HCT116 (cell line): Measurements from ENCODE around the gene TBC1D8. TPM values are rescaled to one million over a fixed set of nuclear protein-coding genes. Genes with fewer than 3 reads are reported as not detected.

Experiments used
- ATAC-seq: fragments of 200-7000 bp; cut with Tn5 transposase; 2 replicates; pipeline ENCODE4 v1.9.1; 2020; ENCODE audit warnings: mild to moderate bottlenecking, moderate library complexity
- BruUV-seq: library from RNA; stranded (reverse); fragments of 400-500 nt; replicated peaks from 2 replicates; lab custom pipeline; 2021; lab: Mats Ljungman, UMichigan
- CTCF ChIA-PET: fragments of 300-600 bp; sonication (Branson Sonifier 250); formaldehyde crosslinking; loops from one replicate; lab custom pipeline; 2021; ENCODE audit warnings: antibody characterized with exemption; lab: Charles Lee
- POLR2A ChIA-PET: fragments of 300-600, 350-600 bp; sonication (Branson Sonifier 250); formaldehyde crosslinking; loops from one replicate; lab custom pipeline; 2021; ENCODE audit warnings: antibody characterized with exemption; lab: Charles Lee
- RAD21 ChIA-PET, 2 experiments: fragments of 300-600 bp; sonication (Branson Sonifier 250); formaldehyde crosslinking; loops; one replicate each; lab custom pipeline; 2023; ENCODE audit warnings: low total read pairs in 2 of 2; ENCODE audit not compliant: uncharacterized antibody in 2 of 2, unreplicated experiment in 2 of 2, low non-redundant PET in 1 of 2; lab: Charles Lee
- DNase-seq: peaks from one replicate; pipeline ENCODE4 v3.0.0-alpha.2; 2010; ENCODE audit warnings: low read depth, low spot score
- H2AFZ ChIP-seq: fragments of 200-600 bp; shearing (Covaris generic), sonication (generic); 2 replicates; pipeline ENCODE4 v1.6.1; 2017; ENCODE audit warnings: low read depth, mixed run types, mixed read lengths, antibody characterized with exemption, low read length; ENCODE audit not compliant: poor library complexity, severe bottlenecking
- H3K27ac ChIP-seq: 2 replicates; pipeline ENCODE4 v1.5.1; 2012; ENCODE audit warnings: low read depth, low read length
- H3K27me3 ChIP-seq: fragments of 200-600 bp; sonication (generic); 2 replicates; pipeline ENCODE4 v1.6.1; 2016; ENCODE audit warnings: mixed run types, low read length, mixed read lengths; ENCODE audit not compliant: insufficient read depth
- H3K36me3 ChIP-seq, 2 experiments: fragments of 200-500 bp in 1 of 2; fragments of 200-600 bp in 1 of 2; sonication (Bioruptor generic) in 1 of 2; sonication (generic) in 1 of 2; 2 replicates each; pipeline versions ENCODE4 v1.5.1 to v1.6.1; 2014 to 2016; ENCODE audit warnings: low read length in 2 of 2, inconsistent platforms in 1 of 2, mixed read lengths in 1 of 2, mixed run types in 1 of 2; ENCODE audit not compliant: insufficient read depth in 2 of 2, control insufficient read depth in 1 of 2
- H3K4me1 ChIP-seq, 2 experiments: fragments of 200-600 bp in 1 of 2; sonication (generic) in 1 of 2; 2 replicates each; pipeline versions ENCODE4 v1.5.1 to v1.6.1; 2012 to 2017; ENCODE audit warnings: low read length in 2 of 2, inconsistent platforms in 1 of 2, mild to moderate bottlenecking in 1 of 2, mixed read lengths in 1 of 2, mixed run types in 1 of 2, moderate library complexity in 1 of 2; ENCODE audit not compliant: insufficient read depth in 2 of 2, control insufficient read depth in 1 of 2
- H3K4me2 ChIP-seq: fragments of 200-600 bp; sonication (generic); 2 replicates; pipeline ENCODE4 v1.6.1; 2017; ENCODE audit warnings: mixed run types, low read length, mixed read lengths
- H3K4me3 ChIP-seq, 2 experiments: fragments of 200-600 bp in 1 of 2; sonication (generic) in 1 of 2; replicated peaks in 1 of 2; 2 replicates each; pipeline ENCODE4 v1.5.1; 2011 to 2016; ENCODE audit warnings: low read length in 2 of 2, control low read depth in 1 of 2, low read depth in 1 of 2, mild to moderate bottlenecking in 1 of 2, mixed read lengths in 1 of 2, mixed run types in 1 of 2
- H3K79me2 ChIP-seq: fragments of 200-600 bp; sonication (generic); 2 replicates; pipeline ENCODE4 v1.6.1; 2017; ENCODE audit warnings: mild to moderate bottlenecking, mixed run types, low read length, moderate library complexity, mixed read lengths; ENCODE audit not compliant: insufficient read depth
- H3K9ac ChIP-seq: fragments of 200-600 bp; sonication (generic); 2 replicates; pipeline ENCODE4 v1.6.1; 2016; ENCODE audit warnings: low read length, mixed read lengths
- H3K9me2 ChIP-seq: fragments of 200-600 bp; sonication (generic), shearing (Covaris generic); 2 replicates; pipeline ENCODE4 v1.6.1; 2017; ENCODE audit warnings: mixed run types, mild to moderate bottlenecking, moderate library complexity; ENCODE audit not compliant: insufficient read depth
- H3K9me3 ChIP-seq, 2 experiments: fragments of 200-500 bp in 1 of 2; fragments of 200-600 bp in 1 of 2; sonication (Bioruptor generic) in 1 of 2; sonication (generic) in 1 of 2; 2 replicates each; pipeline ENCODE4 v1.6.1; 2014 to 2017; ENCODE audit warnings: low read length in 2 of 2, mixed read lengths in 2 of 2, inconsistent platforms in 1 of 2, low read depth in 1 of 2, mild to moderate bottlenecking in 1 of 2, mixed run types in 1 of 2, moderate library complexity in 1 of 2; ENCODE audit not compliant: control insufficient read depth in 1 of 2, insufficient read depth in 1 of 2
- H4K20me1 ChIP-seq: fragments of 200-600 bp; sonication (generic), shearing (Covaris generic); 2 replicates; pipeline ENCODE4 v1.6.1; 2017; ENCODE audit warnings: mixed run types, mild to moderate bottlenecking, moderate library complexity; ENCODE audit not compliant: insufficient read depth
- CTCF ChIP-seq, 3 experiments: fragments of 200-600 bp in 1 of 3; sonication (generic) in 1 of 3; IDR thresholded peaks in 2 of 3; conservative IDR thresholded peaks in 1 of 3; 2 replicates each; pipeline ENCODE4 v1.5.1; 2012 to 2017; ENCODE audit warnings: low read depth in 2 of 3, low read length in 2 of 3, antibody characterized with exemption in 1 of 3, borderline replicate concordance in 1 of 3, control low read depth in 1 of 3, mild to moderate bottlenecking in 1 of 3, mixed read lengths in 1 of 3, mixed run types in 1 of 3, moderate library complexity in 1 of 3; ENCODE audit not compliant: insufficient read depth in 1 of 3
- EGR1 ChIP-seq: IDR thresholded peaks from 2 replicates; pipeline ENCODE4 v1.6.1; 2012; ENCODE audit warnings: low read depth
- EZH2phosphoT487 ChIP-seq: fragments of 200-600 bp; IDR thresholded peaks from 2 replicates; pipeline ENCODE4 v1.6.1; 2018; ENCODE audit warnings: antibody characterized with exemption, borderline replicate concordance
- POLR2AphosphoS5 ChIP-seq: IDR thresholded peaks from 2 replicates; pipeline ENCODE4 v1.6.1; 2011; ENCODE audit warnings: mild to moderate bottlenecking, low read depth, low read length, moderate library complexity
- RAD21 ChIP-seq: IDR thresholded peaks from 2 replicates; pipeline ENCODE4 v1.6.1; 2012; ENCODE audit warnings: low read depth, mild to moderate bottlenecking
- REST ChIP-seq: IDR thresholded peaks from 2 replicates; pipeline ENCODE4 v1.6.1; 2012; ENCODE audit warnings: low read depth
- SIN3A ChIP-seq: IDR thresholded peaks from 2 replicates; pipeline ENCODE4 v1.6.1; 2012; ENCODE audit warnings: low read depth
- SRF ChIP-seq: IDR thresholded peaks from 2 replicates; pipeline ENCODE4 v1.6.1; 2012; ENCODE audit warnings: low read depth
- intact Hi-C: fragments of 100-400 bp; cut with micrococcal nuclease; formaldehyde crosslinking; loops from 2 replicates; pipeline ENCODE4 v1.10.0; 2022
- total RNA-seq: library from RNA; stranded (reverse); gene quantifications from one replicate; pipeline ENCODE4 v1.2.1, GENCODE V29; 2021; ENCODE audit not compliant: unreplicated experiment

The TBC1D8 gene
- total RNA-seq, 1 experiment from 2014 or later, result 44.0 TPM

- Histone ChIP-seq H3K4me2 (no peak overlapping the region), H3K36me3 (no peaks in the 10 kb centered on the region), H3K4me3 (no peak overlapping the region), H3K9me3 (no peaks in the 10 kb centered on the region), H3K4me1 (peaks cover 7 to 9% of the 10 kb centered on the region in 2 experiments), H3K27me3 (no peaks in the 10 kb centered on the region), H3K9me2 (no peaks in the 10 kb centered on the region), H3K9ac (no peak overlapping the region), H3K79me2 (no peaks in the 10 kb centered on the region), H3K27ac (no peak overlapping the region), H2AFZ (no peak overlapping the region), H4K20me1 (no peaks in the 10 kb centered on the region)
- ChIA-PET CTCF (interaction anchor here (2.0 kb wide), 1 partner anchor 254 kb away, joined by 11 read pairs; no protein-coding TSS in a partner anchor), RAD21 (no interaction called here), POLR2A (no interaction called here)
- no TSS peak for BruUV-seq
- ATAC-seq, result no peak
- intact Hi-C loops, result loop anchor here (10.0 kb wide), 1 partner anchor 559 kb away; no protein-coding TSS in a partner anchor
- no peak for DNase-seq
- TF ChIP-seq SRF (no peak), REST (no peak), RAD21 (peak; percentile 14; the same call in 1 of the 2 replicates)
These were observed 167.4 kb downstream of the TBC1D8 start for GRCh38 chr2:100983684-100984310.

DNA sequence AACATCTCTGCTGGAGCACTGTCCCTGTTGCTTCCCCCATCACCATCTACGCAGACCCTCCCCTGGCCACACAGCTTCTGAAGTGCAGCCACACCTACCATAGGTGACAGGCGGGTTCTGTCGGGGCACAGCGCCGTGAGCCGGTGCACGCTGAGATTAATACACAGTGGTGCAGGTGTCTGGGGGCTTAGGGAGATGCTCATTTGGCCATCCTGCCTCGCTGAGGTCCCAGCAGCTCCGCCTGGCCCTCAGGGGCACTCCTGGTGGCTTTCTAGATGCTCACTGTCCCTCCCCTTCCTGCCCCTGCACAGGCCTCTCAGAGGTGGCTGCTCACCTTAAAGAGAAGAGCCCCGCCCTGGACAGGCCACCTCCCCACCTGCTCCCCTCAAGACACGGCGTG, 168.0 kb downstream of the TBC1D8 start:
- Histone ChIP-seq H3K79me2 (no peaks in the 10 kb centered on the region), H3K36me3 (no peaks in the 10 kb centered on the region), H3K4me3 (no peak overlapping the region), H3K9me3 (no peaks in the 10 kb centered on the region), H3K9ac (no peak overlapping the region), H3K4me2 (no peak overlapping the region), H3K9me2 (no peaks in the 10 kb centered on the region), H3K4me1 (peaks cover 7 to 9% of the 10 kb centered on the region in 2 experiments), H2AFZ (no peak overlapping the region), H3K27me3 (no peaks in the 10 kb centered on the region), H3K27ac (no peak overlapping the region), H4K20me1 (no peaks in the 10 kb centered on the region)
- no peak for DNase-seq
- ChIA-PET POLR2A (no interaction called here), RAD21 (no interaction called here), CTCF (interaction anchor here (2.0 kb wide), 1 partner anchor 253 kb away, joined by 11 read pairs; no protein-coding TSS in a partner anchor)
- intact Hi-C loops, result loop anchor here (10.0 kb wide), 1 partner anchor 558 kb away; no protein-coding TSS in a partner anchor
- TF ChIP-seq POLR2AphosphoS5 (no peak), CTCF (IDR thresholded peaks at IDR 0.05 in 2 of 3, conservative IDR thresholded peaks at IDR 0.05 in 1 of 3; ENCODE audit: borderline replicate concordance in 1 of 3, insufficient read depth in 1 of 3, low read depth in 2 of 3, low read length in 2 of 3) (no peak), REST (no peak), EGR1 (no peak), SIN3A (no peak), EZH2phosphoT487 (no peak)
- no peak for ATAC-seq
- no TSS peak for BruUV-seq
